ENCODE measurements around the gene FGD2. TPM values are rescaled to one million over a fixed set of nuclear protein-coding genes. Genes with fewer than 3 reads are reported as not detected.

Gene FGD2
- total RNA-seq, 1 experiment from 2014 or later: not detected

DNA sequence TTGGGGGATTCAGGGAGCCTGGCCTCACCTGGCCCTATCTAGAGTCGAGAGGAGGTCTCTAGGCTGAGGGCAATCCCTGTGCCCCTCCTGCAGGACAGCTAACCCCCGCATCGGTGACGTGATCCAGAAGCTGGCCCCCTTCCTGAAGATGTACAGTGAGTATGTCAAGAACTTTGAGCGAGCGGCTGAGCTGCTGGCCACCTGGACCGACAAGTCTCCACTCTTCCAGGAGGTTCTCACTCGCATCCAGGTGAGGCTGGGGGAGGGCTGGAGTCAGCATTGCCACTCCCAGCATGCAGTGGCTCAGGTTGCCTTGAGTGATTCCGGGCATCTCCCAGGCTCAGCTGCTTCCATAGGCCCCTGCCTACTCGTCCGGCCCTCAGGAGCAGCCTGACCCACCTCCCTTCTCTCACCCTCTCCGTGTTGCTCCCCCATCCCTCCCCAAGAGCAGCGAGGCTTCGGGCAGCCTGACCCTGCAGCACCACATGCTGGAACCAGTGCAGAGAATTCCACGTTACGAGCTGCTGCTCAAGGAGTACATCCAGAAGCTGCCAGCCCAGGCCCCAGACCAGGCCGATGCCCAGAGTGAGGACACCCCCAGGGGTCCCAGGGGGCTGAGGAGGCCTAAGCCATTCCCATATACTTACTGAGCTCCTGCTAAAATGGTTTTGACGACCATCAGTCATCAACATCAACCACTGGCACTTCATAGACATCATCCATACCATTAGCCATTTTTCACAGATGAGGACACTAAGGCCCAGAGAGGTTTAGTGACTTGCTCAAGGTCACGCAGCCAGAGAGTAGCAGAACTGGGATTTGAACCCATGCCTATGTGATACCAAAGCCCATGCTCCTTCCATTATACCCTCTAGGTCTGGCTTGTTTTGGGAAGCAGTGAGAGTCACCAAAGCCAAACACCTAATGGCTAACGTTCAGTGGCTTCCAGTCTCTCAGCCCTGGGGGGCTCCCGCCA is 8.3 kb downstream of the FGD2 start:
- TF ChIP-seq EZH2 (IDR thresholded peaks at IDR 0.05; ENCODE audit: borderline replicate concordance, low read depth, low read length, poor library complexity, severe bottlenecking): no peak
- TF ChIP-seq, protein P1, sequence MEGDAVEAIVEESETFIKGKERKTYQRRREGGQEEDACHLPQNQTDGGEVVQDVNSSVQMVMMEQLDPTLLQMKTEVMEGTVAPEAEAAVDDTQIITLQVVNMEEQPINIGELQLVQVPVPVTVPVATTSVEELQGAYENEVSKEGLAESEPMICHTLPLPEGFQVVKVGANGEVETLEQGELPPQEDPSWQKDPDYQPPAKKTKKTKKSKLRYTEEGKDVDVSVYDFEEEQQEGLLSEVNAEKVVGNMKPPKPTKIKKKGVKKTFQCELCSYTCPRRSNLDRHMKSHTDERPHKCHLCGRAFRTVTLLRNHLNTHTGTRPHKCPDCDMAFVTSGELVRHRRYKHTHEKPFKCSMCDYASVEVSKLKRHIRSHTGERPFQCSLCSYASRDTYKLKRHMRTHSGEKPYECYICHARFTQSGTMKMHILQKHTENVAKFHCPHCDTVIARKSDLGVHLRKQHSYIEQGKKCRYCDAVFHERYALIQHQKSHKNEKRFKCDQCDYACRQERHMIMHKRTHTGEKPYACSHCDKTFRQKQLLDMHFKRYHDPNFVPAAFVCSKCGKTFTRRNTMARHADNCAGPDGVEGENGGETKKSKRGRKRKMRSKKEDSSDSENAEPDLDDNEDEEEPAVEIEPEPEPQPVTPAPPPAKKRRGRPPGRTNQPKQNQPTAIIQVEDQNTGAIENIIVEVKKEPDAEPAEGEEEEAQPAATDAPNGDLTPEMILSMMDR (conservative IDR thresholded peaks at IDR 0.05; ENCODE audit: low read depth, low read length): no peak
- no peaks in the 10 kb centered on the region for H3K9me3 ChIP-seq (ENCODE audit: low read depth, low read length, poor library complexity, severe bottlenecking)
- no peaks in the 10 kb centered on the region for H3K4me1 ChIP-seq (ENCODE audit: insufficient read depth, low read length, poor library complexity, severe bottlenecking)
- ChIA-PET CTCF (interaction anchor here (0.6 kb wide), 1 partner anchor 54 kb away, joined by 4 read pairs; no protein-coding TSS in a partner anchor), POLR2A (ENCODE audit: low non-redundant PET) (no interaction called here)
- no peak overlapping the region for H3K27ac ChIP-seq (ENCODE audit: low read depth, low read length, poor library complexity, severe bottlenecking)
- intact Hi-C loops (cut with micrococcal nuclease; ENCODE audit: unreplicated experiment): no loop called here
- H3K36me3 ChIP-seq (ENCODE audit: insufficient read depth, low read length, poor library complexity, severe bottlenecking): no peaks in the 10 kb centered on the region
- no peak for DNase-seq (ENCODE audit: low spot score)
- no TSS peak for BruUV-seq (replicated peaks)
- no peak overlapping the region for H3K4me3 ChIP-seq (ENCODE audit: low read depth, low read length, poor library complexity, severe bottlenecking)
- H3K27me3 ChIP-seq (replicated peaks; ENCODE audit: insufficient read depth, low read depth, low read length, poor library complexity): no peaks in the 10 kb centered on the region

DNA sequence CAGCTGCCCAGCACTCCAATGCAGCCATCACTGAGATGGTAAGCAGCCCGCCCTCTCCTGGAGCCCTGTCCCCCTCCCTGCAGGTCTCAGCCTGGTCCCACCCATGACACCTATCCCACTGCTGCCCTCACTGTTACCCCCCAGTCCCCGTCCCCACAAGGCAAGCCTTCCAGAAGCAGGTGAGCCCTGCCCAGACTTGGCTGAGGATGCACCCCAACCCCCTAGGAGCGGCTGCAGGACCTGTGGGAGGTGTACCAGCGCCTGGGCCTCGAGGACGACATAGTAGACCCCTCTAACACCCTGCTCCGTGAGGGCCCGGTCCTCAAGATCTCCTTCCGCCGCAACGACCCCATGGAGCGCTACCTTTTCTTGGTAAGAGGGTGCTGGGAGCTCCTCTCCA is 9.2 kb downstream of the FGD2 start:
- Histone ChIP-seq H3K4me1 (ENCODE audit: insufficient read depth, low read length, poor library complexity, severe bottlenecking) (no peaks in the 10 kb centered on the region), H3K4me3 (ENCODE audit: low read depth, low read length, poor library complexity, severe bottlenecking) (no peak overlapping the region), H3K27ac (ENCODE audit: low read depth, low read length, poor library complexity, severe bottlenecking) (no peak overlapping the region), H3K36me3 (ENCODE audit: insufficient read depth, low read length, poor library complexity, severe bottlenecking) (no peaks in the 10 kb centered on the region), H3K27me3 (replicated peaks; ENCODE audit: insufficient read depth, low read depth, low read length, poor library complexity) (no peaks in the 10 kb centered on the region), H3K9me3 (ENCODE audit: low read depth, low read length, poor library complexity, severe bottlenecking) (no peaks in the 10 kb centered on the region)
- no peak for TF ChIP-seq EZH2 (IDR thresholded peaks at IDR 0.05; ENCODE audit: borderline replicate concordance, low read depth, low read length, poor library complexity, severe bottlenecking)
- TF ChIP-seq, protein P1 (conservative IDR thresholded peaks at IDR 0.05; ENCODE audit: low read depth, low read length): no peak
- intact Hi-C loops (cut with micrococcal nuclease; ENCODE audit: unreplicated experiment): no loop called here
- CTCF ChIA-PET: no interaction called here
- POLR2A ChIA-PET (ENCODE audit: low non-redundant PET): no interaction called here
- DNase-seq (ENCODE audit: low spot score): no peak
- no TSS peak for BruUV-seq (replicated peaks)

DNA sequence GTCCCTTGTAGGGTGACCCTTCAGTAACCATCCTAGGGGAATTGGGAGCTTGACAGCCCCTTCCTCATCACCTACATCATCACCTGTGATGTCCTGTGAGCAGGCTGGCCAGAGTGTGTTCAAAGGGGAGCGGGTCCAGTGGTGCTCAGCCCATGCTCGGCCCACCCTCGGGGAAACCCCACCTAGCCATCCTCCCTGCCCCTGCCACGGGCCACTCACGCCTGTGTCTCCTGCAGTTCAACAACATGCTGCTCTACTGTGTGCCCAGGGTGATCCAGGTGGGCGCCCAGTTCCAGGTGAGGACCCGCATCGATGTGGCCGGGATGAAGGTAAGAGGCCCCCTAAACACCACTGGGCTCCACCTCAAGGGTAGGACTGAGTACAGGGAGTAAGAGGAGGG is 10.1 kb downstream of the FGD2 start:
- intact Hi-C loops (cut with micrococcal nuclease; ENCODE audit: unreplicated experiment): no loop called here

More for the DNA sequence above, 10.1 kb downstream of the FGD2 start:
- DNase-seq (ENCODE audit: low spot score): no peak
- H3K36me3 ChIP-seq (ENCODE audit: insufficient read depth, low read length, poor library complexity, severe bottlenecking): no peaks in the 10 kb centered on the region
- H3K9me3 ChIP-seq (ENCODE audit: low read depth, low read length, poor library complexity, severe bottlenecking): no peaks in the 10 kb centered on the region
- no peaks in the 10 kb centered on the region for H3K4me1 ChIP-seq (ENCODE audit: insufficient read depth, low read length, poor library complexity, severe bottlenecking)
- H3K4me3 ChIP-seq (ENCODE audit: low read depth, low read length, poor library complexity, severe bottlenecking): no peak overlapping the region
- no TSS peak for BruUV-seq (replicated peaks)
- TF ChIP-seq, protein P1 (conservative IDR thresholded peaks at IDR 0.05; ENCODE audit: low read depth, low read length): no peak
- TF ChIP-seq EZH2 (IDR thresholded peaks at IDR 0.05; ENCODE audit: borderline replicate concordance, low read depth, low read length, poor library complexity, severe bottlenecking): no peak
- CTCF ChIA-PET: no interaction called here
- POLR2A ChIA-PET (ENCODE audit: low non-redundant PET): no interaction called here
- no peaks in the 10 kb centered on the region for H3K27me3 ChIP-seq (replicated peaks; ENCODE audit: insufficient read depth, low read depth, low read length, poor library complexity)
- H3K27ac ChIP-seq (ENCODE audit: low read depth, low read length, poor library complexity, severe bottlenecking): no peak overlapping the region
